Measurements from ENCODE around the gene CEP170B. TPM values are rescaled to one million over a fixed set of nuclear protein-coding genes. Genes with fewer than 3 reads are reported as not detected.

The CEP170B gene
- total and polyA plus RNA-seq, 2 donors (not counting 3 experiments of a cell fraction or from before 2014, with no cell fraction given) = 13.9 to 38.6 TPM

DNA sequence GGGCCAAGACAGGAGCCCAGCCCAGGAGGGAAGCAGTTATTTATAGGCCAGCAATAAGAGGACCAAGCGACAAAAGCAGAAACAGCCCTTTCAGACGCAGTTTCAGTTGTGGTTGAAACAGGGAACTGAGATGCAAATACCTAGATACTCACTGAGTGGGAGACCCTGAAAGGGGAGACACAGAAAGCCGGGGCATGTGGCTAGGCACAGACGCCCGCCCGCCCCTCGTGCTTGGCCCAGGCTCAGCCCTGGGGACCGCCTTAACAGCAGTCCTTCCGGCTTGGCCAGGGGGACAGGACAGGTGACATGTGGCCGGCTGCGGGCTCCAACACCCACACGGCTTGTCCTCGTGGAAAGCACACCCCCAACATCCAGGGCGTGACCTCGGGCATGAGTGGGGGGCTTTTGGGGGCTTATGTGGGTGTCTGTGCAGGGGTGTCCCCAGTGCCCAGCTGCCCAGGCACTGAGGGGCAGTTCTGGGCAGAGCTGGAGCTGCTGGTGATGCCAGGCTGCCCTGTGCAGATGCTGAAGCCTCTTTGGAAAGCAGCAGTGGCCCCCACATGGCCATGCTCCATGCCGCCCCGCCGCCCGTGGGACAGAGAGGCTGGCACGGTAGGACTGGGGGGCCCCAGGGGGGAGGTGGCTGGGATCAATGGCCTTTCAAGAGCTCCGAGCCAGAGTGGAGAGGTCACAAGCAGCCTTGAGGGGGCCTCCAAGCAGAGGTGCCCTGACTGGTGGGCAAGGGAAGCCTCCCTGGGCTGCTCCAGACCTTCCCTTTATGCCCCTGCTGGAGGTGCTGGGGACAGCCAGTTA, 61.8 kb downstream of the CEP170B start:
- CTCF ChIA-PET = no interaction called here
- H3K27me3 ChIP-seq (ENCODE audit: control insufficient read depth in 2 of 2, insufficient read depth in 2 of 2, low read length in 2 of 2) = no peaks in the 10 kb centered on the region
- FAIRE-seq = no peak
- H2AFZ ChIP-seq (ENCODE audit: low read depth, low read length) = no peak overlapping the region
- no TSS peak for BruUV-seq (replicated peaks)
- POLR2A ChIA-PET = interaction anchor here (0.6 kb wide), 1 partner anchor 62 kb away, joined by 9 read pairs; no protein-coding TSS in a partner anchor
- no peaks in the 10 kb centered on the region for H3K9me3 ChIP-seq (replicated peaks; ENCODE audit: control insufficient read depth, insufficient read depth, low read length)
- H3K4me3 ChIP-seq (replicated peaks in 1 of 3; ENCODE audit: insufficient read depth in 1 of 3, low read depth in 1 of 3, low read length in 3 of 3) = no peak overlapping the region
- H4K20me1 ChIP-seq (replicated peaks; ENCODE audit: control insufficient read depth, extremely low read depth, insufficient read depth, low read length) = no peaks in the 10 kb centered on the region
- intact Hi-C loops (cut with micrococcal nuclease) = no loop called here
- H3K9me1 ChIP-seq (replicated peaks; ENCODE audit: control insufficient read depth, extremely low read depth, insufficient read depth, low read length) = no peaks in the 10 kb centered on the region
- no peak overlapping the region for H3K4me2 ChIP-seq (ENCODE audit: insufficient read depth, low read length)
- TF ChIP-seq EZH2 (IDR thresholded peaks at IDR 0.05; ENCODE audit: borderline replicate concordance, low read depth, low read length, severe bottlenecking) = no peak
- no peak for TF ChIP-seq MYC (IDR thresholded peaks at IDR 0.05; ENCODE audit: low read depth, low read length)
- TF ChIP-seq, protein P1, sequence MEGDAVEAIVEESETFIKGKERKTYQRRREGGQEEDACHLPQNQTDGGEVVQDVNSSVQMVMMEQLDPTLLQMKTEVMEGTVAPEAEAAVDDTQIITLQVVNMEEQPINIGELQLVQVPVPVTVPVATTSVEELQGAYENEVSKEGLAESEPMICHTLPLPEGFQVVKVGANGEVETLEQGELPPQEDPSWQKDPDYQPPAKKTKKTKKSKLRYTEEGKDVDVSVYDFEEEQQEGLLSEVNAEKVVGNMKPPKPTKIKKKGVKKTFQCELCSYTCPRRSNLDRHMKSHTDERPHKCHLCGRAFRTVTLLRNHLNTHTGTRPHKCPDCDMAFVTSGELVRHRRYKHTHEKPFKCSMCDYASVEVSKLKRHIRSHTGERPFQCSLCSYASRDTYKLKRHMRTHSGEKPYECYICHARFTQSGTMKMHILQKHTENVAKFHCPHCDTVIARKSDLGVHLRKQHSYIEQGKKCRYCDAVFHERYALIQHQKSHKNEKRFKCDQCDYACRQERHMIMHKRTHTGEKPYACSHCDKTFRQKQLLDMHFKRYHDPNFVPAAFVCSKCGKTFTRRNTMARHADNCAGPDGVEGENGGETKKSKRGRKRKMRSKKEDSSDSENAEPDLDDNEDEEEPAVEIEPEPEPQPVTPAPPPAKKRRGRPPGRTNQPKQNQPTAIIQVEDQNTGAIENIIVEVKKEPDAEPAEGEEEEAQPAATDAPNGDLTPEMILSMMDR (IDR thresholded peaks at IDR 0.05; ENCODE audit: extremely low read depth in 1 of 2, insufficient read depth in 1 of 2, low read depth in 1 of 2, low read length in 2 of 2) = no peak
- TF ChIP-seq POLR2AphosphoS5 (IDR thresholded peaks at IDR 0.05; ENCODE audit: insufficient read depth, low read depth, low read length) = no peak
- no peak for TF ChIP-seq FOS (IDR thresholded peaks at IDR 0.05; ENCODE audit: borderline replicate concordance, insufficient read depth, low read length)
- no peak for TF ChIP-seq JUN (IDR thresholded peaks at IDR 0.05; ENCODE audit: borderline replicate concordance, insufficient read depth, insufficient read length, low read depth)
- TF ChIP-seq POLR2A (IDR thresholded peaks at IDR 0.05; ENCODE audit: low read depth, low read length) = no peak
- TF ChIP-seq GATA2 (IDR thresholded peaks at IDR 0.05; ENCODE audit: insufficient read depth, insufficient read length, low read depth, low read length) = no peak
- TF ChIP-seq, protein P2, sequence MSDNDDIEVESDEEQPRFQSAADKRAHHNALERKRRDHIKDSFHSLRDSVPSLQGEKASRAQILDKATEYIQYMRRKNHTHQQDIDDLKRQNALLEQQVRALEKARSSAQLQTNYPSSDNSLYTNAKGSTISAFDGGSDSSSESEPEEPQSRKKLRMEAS (IDR thresholded peaks at IDR 0.05; ENCODE audit: insufficient read depth, insufficient read length) = no peak
- H3K9ac ChIP-seq (replicated peaks; ENCODE audit: extremely low read depth, insufficient read depth, low read length) = no peak overlapping the region
- H3K4me1 ChIP-seq (ENCODE audit: control insufficient read depth, extremely low read depth, insufficient read depth, low read length) = no peaks in the 10 kb centered on the region
- no peaks in the 10 kb centered on the region for H3K36me3 ChIP-seq (ENCODE audit: control insufficient read depth in 2 of 2, extremely low read depth in 1 of 2, insufficient read depth in 2 of 2, low read length in 2 of 2)
- no peak for DNase-seq (ENCODE audit: low read depth, low spot score)
- dilution Hi-C loops (cut with MboI; ENCODE audit: extremely low pct_ligation_motif_present, low sequenced_read_pairs) = no loop called here
- H3K27ac ChIP-seq (ENCODE audit: insufficient read depth, low read depth, low read length) = no peak overlapping the region
- no peaks in the 10 kb centered on the region for H3K79me2 ChIP-seq (ENCODE audit: control insufficient read depth, insufficient read depth, low read length)
